H1 (cell line): ENCODE data around the gene SYNRG. TPM values are rescaled to one million over a fixed set of nuclear protein-coding genes. Genes with fewer than 3 reads are reported as not detected.

Experiments used
- CTCF ChIA-PET: fragments of 300-600 bp; sonication (Branson Sonifier 250); formaldehyde crosslinking; loops from one replicate; lab custom pipeline; 2021; ENCODE audit not compliant: partially characterized antibody; lab: Charles Lee
- POLR2A ChIA-PET: fragments of 300-600 bp; sonication (Branson Sonifier 250); formaldehyde crosslinking; loops from one replicate; lab custom pipeline; 2021; ENCODE audit warnings: inconsistent platforms; ENCODE audit not compliant: partially characterized antibody; lab: Charles Lee
- DNase-seq, 2 experiments: peaks; one replicate each; pipeline versions ENCODE4 v3.0.0 to v3.0.0-alpha.2; 2010 to 2022; ENCODE audit warnings: low spot score in 2 of 2, low read depth in 1 of 2, mixed read lengths in 1 of 2
- FAIRE-seq: peaks from 2 replicates; lab custom pipeline; 2011; peaks lifted over from hg19 to GRCh38; lab: Jason Lieb, UNC
- H2AFZ ChIP-seq: 2 replicates; pipeline ENCODE4 v1.8.1; 2012; ENCODE audit warnings: low read length, inconsistent platforms
- H2AK5ac ChIP-seq: 2 replicates; pipeline ENCODE4 v1.6.1; 2013; ENCODE audit warnings: low read depth, low read length
- H2BK120ac ChIP-seq: replicated peaks from 2 replicates; pipeline ENCODE3; 2013; ENCODE audit warnings: low read depth, low read length, inconsistent platforms
- H2BK12ac ChIP-seq: 2 replicates; pipeline ENCODE4 v1.6.1; 2013; ENCODE audit warnings: low read depth, low read length
- H2BK15ac ChIP-seq: 2 replicates; pipeline ENCODE4 v1.6.1; 2013; ENCODE audit warnings: low read length
- H2BK20ac ChIP-seq: 2 replicates; pipeline ENCODE4 v1.6.1; 2013; ENCODE audit warnings: low read length
- H2BK5ac ChIP-seq: 2 replicates; pipeline ENCODE4 v1.6.1; 2013; ENCODE audit warnings: low read depth, low read length
- H3K14ac ChIP-seq: 2 replicates; pipeline ENCODE4 v1.6.1; 2013; ENCODE audit warnings: inconsistent platforms; ENCODE audit not compliant: insufficient read length
- H3K18ac ChIP-seq: 2 replicates; pipeline ENCODE4 v1.6.1; 2013; ENCODE audit warnings: low read length; ENCODE audit errors: extremely low read depth
- H3K23ac ChIP-seq: 2 replicates; pipeline ENCODE4 v1.6.1; 2013; ENCODE audit warnings: inconsistent platforms; ENCODE audit not compliant: insufficient read length
- H3K23me2 ChIP-seq: 2 replicates; pipeline ENCODE4 v1.6.1; 2013; ENCODE audit warnings: low read depth, low read length
- H3K27ac ChIP-seq: 2 replicates; pipeline ENCODE4 v1.6.1; 2011; ENCODE audit warnings: low read depth, low read length, inconsistent platforms
- H3K27me3 ChIP-seq, 4 experiments: replicated peaks in 1 of 4; 1 replicate in 1 of 4; 2 replicates in 3 of 4; pipeline versions ENCODE4 v1.6.1 to v1.8.1; 2011 to 2013; ENCODE audit warnings: low read length in 3 of 4, mild to moderate bottlenecking in 3 of 4, inconsistent platforms in 2 of 4, mixed read lengths in 2 of 4, moderate library complexity in 1 of 4; ENCODE audit not compliant: control insufficient read depth in 3 of 4, insufficient read depth in 3 of 4; ENCODE audit errors: extremely low read depth in 1 of 4
- H3K36me3 ChIP-seq, 4 experiments: 2 replicates each; pipeline versions ENCODE4 v1.6.1 to v1.8.1; 2011 to 2013; ENCODE audit warnings: mild to moderate bottlenecking in 4 of 4, low read length in 3 of 4, moderate library complexity in 2 of 4, control low read depth in 1 of 4, inconsistent platforms in 1 of 4; ENCODE audit not compliant: insufficient read depth in 4 of 4, control insufficient read depth in 2 of 4
- H3K4ac ChIP-seq: replicated peaks from 2 replicates; pipeline ENCODE3; 2013; ENCODE audit warnings: low read length, low read depth, mixed read lengths, inconsistent platforms; ENCODE audit not compliant: insufficient read length
- H3K4me1 ChIP-seq, 4 experiments: replicated peaks in 1 of 4; 1 replicate in 1 of 4; 2 replicates in 3 of 4; pipeline versions ENCODE4 v1.6.1 to v1.8.1; 2011 to 2013; ENCODE audit warnings: low read length in 3 of 4, inconsistent platforms in 2 of 4, mixed read lengths in 1 of 4; ENCODE audit not compliant: insufficient read depth in 4 of 4, control insufficient read depth in 3 of 4
- H3K4me2 ChIP-seq, 2 experiments: 2 replicates each; pipeline versions ENCODE4 v1.6.1 to v1.8.1; 2011 to 2013; ENCODE audit warnings: low read depth in 2 of 2, low read length in 2 of 2, control low read depth in 1 of 2, inconsistent platforms in 1 of 2, mild to moderate bottlenecking in 1 of 2; ENCODE audit not compliant: insufficient read depth in 1 of 2
- H3K4me3 ChIP-seq, 4 experiments: fragments of 200-600, 300-600 bp in 1 of 4; sonication (generic), shearing (Covaris generic), sonication (Bioruptor Twin) in 1 of 4; 2 replicates each; pipeline versions ENCODE4 v1.5.1 to v1.8.1; 2011 to 2016; ENCODE audit warnings: low read length in 4 of 4, low read depth in 3 of 4, control low read depth in 2 of 4, inconsistent platforms in 2 of 4, mild to moderate bottlenecking in 2 of 4, mixed read lengths in 1 of 4, moderate library complexity in 1 of 4; ENCODE audit not compliant: insufficient read depth in 2 of 4; ENCODE audit errors: extremely low read depth in 1 of 4
- H3K56ac ChIP-seq: replicated peaks from 2 replicates; pipeline ENCODE3; 2013; ENCODE audit warnings: low read depth, mild to moderate bottlenecking, mixed read lengths, low read length, inconsistent platforms; ENCODE audit not compliant: insufficient read length
- H3K79me1 ChIP-seq: 2 replicates; pipeline ENCODE4 v1.6.1; 2013; ENCODE audit warnings: low read depth, low read length, control low read depth
- H3K79me2 ChIP-seq, 2 experiments: 2 replicates each; pipeline versions ENCODE4 v1.6.1 to v1.8.1; 2012 to 2013; ENCODE audit warnings: low read length in 2 of 2, mild to moderate bottlenecking in 2 of 2, inconsistent platforms in 1 of 2; ENCODE audit not compliant: insufficient read depth in 2 of 2, control insufficient read depth in 1 of 2
- H3K9ac ChIP-seq, 4 experiments: replicated peaks in 1 of 4; 1 replicate in 1 of 4; 2 replicates in 3 of 4; pipeline versions ENCODE4 v1.6.1 to v1.8.1; 2011 to 2013; ENCODE audit warnings: low read depth in 3 of 4, low read length in 3 of 4, control low read depth in 2 of 4, mild to moderate bottlenecking in 2 of 4, moderate library complexity in 2 of 4, inconsistent platforms in 1 of 4; ENCODE audit errors: extremely low read depth in 1 of 4
- H3K9me3 ChIP-seq, 2 experiments: 2 replicates each; pipeline versions ENCODE4 v1.6.1 to v1.8.1; 2012 to 2013; ENCODE audit warnings: mild to moderate bottlenecking in 2 of 2, moderate library complexity in 2 of 2, control low read depth in 1 of 2, inconsistent platforms in 1 of 2, low read depth in 1 of 2, low read length in 1 of 2, mixed read lengths in 1 of 2; ENCODE audit not compliant: insufficient read depth in 2 of 2
- H4K20me1 ChIP-seq, 2 experiments: replicated peaks in 1 of 2; 2 replicates each; pipeline versions ENCODE3 to v1.8.1; 2011 to 2013; ENCODE audit warnings: inconsistent platforms in 2 of 2, low read length in 2 of 2, mild to moderate bottlenecking in 1 of 2; ENCODE audit not compliant: insufficient read depth in 2 of 2, control insufficient read depth in 1 of 2
- H4K5ac ChIP-seq: 2 replicates; pipeline ENCODE4 v1.6.1; 2013; ENCODE audit warnings: low read length, low read depth, mixed read lengths, inconsistent platforms; ENCODE audit not compliant: insufficient read length
- H4K8ac ChIP-seq: 2 replicates; pipeline ENCODE4 v1.8.0; 2013; ENCODE audit warnings: mild to moderate bottlenecking, moderate library complexity, low read length, inconsistent platforms; ENCODE audit not compliant: insufficient read depth; ENCODE audit errors: extremely low read depth
- H4K91ac ChIP-seq: replicated peaks from 2 replicates; pipeline ENCODE3; 2013; ENCODE audit warnings: low read length, mixed read lengths, inconsistent platforms; ENCODE audit not compliant: insufficient read length
- CTCF ChIP-seq, 3 experiments: IDR thresholded peaks; 1 replicate in 2 of 3; 2 replicates in 1 of 3; pipeline versions ENCODE4 v1.5.1 to v1.6.1; 2011; ENCODE audit warnings: low read length in 3 of 3, mild to moderate bottlenecking in 3 of 3, inconsistent platforms in 2 of 3, low read depth in 1 of 3, moderate library complexity in 1 of 3; ENCODE audit not compliant: insufficient read depth in 1 of 3; ENCODE audit errors: control extremely low read depth in 1 of 3
- KDM5A ChIP-seq: fragments of 200-600 bp; IDR thresholded peaks from 2 replicates; pipeline ENCODE4 v1.7.1; 2012; ENCODE audit warnings: mild to moderate bottlenecking, low read length, inconsistent platforms, mixed read lengths
- RAD21 ChIP-seq, 2 experiments: IDR thresholded peaks in 1 of 2; conservative IDR thresholded peaks in 1 of 2; 2 replicates each; pipeline ENCODE4 v1.6.1; 2011; ENCODE audit warnings: low read depth in 2 of 2, low read length in 2 of 2, improper control_type of control experiment in 1 of 2, inconsistent platforms in 1 of 2, mild to moderate bottlenecking in 1 of 2, moderate library complexity in 1 of 2
- SAP30 ChIP-seq: fragments of 300-600 bp; sonication (generic); IDR thresholded peaks from 2 replicates; pipeline ENCODE4 v1.7.1; 2012; ENCODE audit warnings: low read length, moderate library complexity, mild to moderate bottlenecking, inconsistent platforms; ENCODE audit not compliant: insufficient read depth, insufficient replicate concordance
- SP2 ChIP-seq: IDR thresholded peaks from 2 replicates; pipeline ENCODE4 v1.6.1; 2012; ENCODE audit warnings: mild to moderate bottlenecking, low read length, inconsistent platforms
- TAF1 ChIP-seq: IDR thresholded peaks from 2 replicates; pipeline ENCODE4 v1.6.1; 2011; ENCODE audit warnings: mild to moderate bottlenecking, low read depth, low read length
- WGBS, 2 experiments: shearing (Covaris generic) in 1 of 2; methylation state at CpG; one replicate each; pipeline versions ENCODE4 v1.1.6 to v1.1.7; 2013 to 2015; ENCODE audit warnings: low lambda C conversion rate in 2 of 2, mixed read lengths in 2 of 2, inconsistent platforms in 1 of 2, low coverage in 1 of 2, missing lambda C conversion rate in 1 of 2; ENCODE audit not compliant: insufficient replicate concordance in 2 of 2, insufficient coverage in 1 of 2, insufficient read length in 1 of 2; ENCODE audit errors: extremely low coverage in 1 of 2, missing lambda C conversion rate in 1 of 2; 5-methylcytosine and 5-hydroxymethylcytosine counted together
- polyA plus RNA-seq, 7 experiments: library from polyadenylated mRNA; depleted of rRNA in 3 of 7; stranded (reverse) in 5 of 7; unstranded in 2 of 7; fragments of >200 nt in 5 of 7; fragments of 200-250 nt in 2 of 7; gene quantifications; 1 replicate in 5 of 7; 2 replicates in 1 of 7; 4 replicates in 1 of 7; pipeline versions ENCODE4 v1.2.1 to v1.2.3, GENCODE V29; 2011 to 2013; ENCODE audit warnings: missing spikeins in 2 of 7, mixed read lengths in 2 of 7
- total RNA-seq: library from RNA; stranded (reverse); fragmentation: NEBNext Ultra II Directional; extraction: Animal tissue kit (Norgen Biotek cat#: 25700); gene quantifications from 2 replicates; pipeline ENCODE4 v1.2.1, GENCODE V29; 2021

Gene SYNRG
- total and polyA plus RNA-seq, 2 of the 8 experiments (the other 6 are each of a cell fraction or from before 2014, with no cell fraction given): 7.7 to 31.7 TPM

GRCh38 chr17:37527249-37527851 lies 81.9 kb downstream of the SYNRG start:
- Histone ChIP-seq H2BK20ac (no peak overlapping the region), H3K14ac (no peak overlapping the region), H4K20me1 (no peaks in the 10 kb centered on the region), H4K5ac (no peak overlapping the region), H3K9me3 (no peaks in the 10 kb centered on the region), H3K23ac (no peak overlapping the region), H3K79me1 (no peaks in the 10 kb centered on the region; the same call in 1 of the 2 replicates), H3K18ac (no peak overlapping the region), H4K91ac (no peak overlapping the region), H3K27me3 (no peaks in the 10 kb centered on the region), H3K36me3 (peaks cover 0 to 6% (median 1%) of the 10 kb centered on the region in 4 experiments; a peak in 5 of 8 replicates), H3K9ac (no peak overlapping the region), H4K8ac (no peak overlapping the region), H3K23me2 (no peaks in the 10 kb centered on the region), H2AK5ac (no peak overlapping the region), H2BK12ac (no peak overlapping the region), H3K79me2 (no peaks in the 10 kb centered on the region), H3K4me3 (no peak overlapping the region), H3K4ac (no peak overlapping the region), H2BK120ac (no peak overlapping the region), H2AFZ (no peak overlapping the region), H3K4me1 (no peaks in the 10 kb centered on the region), H2BK5ac (no peak overlapping the region), H3K27ac (no peak overlapping the region), H3K56ac (no peak overlapping the region), H3K4me2 (no peak overlapping the region), H2BK15ac (no peak overlapping the region)
- ChIA-PET CTCF (interaction anchor here (0.6 to 6.6 kb wide), 24 partner anchors 8 to 243 kb away, joined by 3 to 71 read pairs (median 4); no protein-coding TSS in a partner anchor), POLR2A (no interaction called here)
- FAIRE-seq: no peak
- WGBS, 2 experiments: 70% methylated on average over 5 of the region's 5 CpGs; no CpG with 5 or more reads in 1 of the 2 experiments
- TF ChIP-seq KDM5A (no peak), TAF1 (no peak), SP2 (no peak), CTCF (IDR thresholded peaks at IDR 0.05; ENCODE audit: control extremely low read depth in 1 of 3, insufficient read depth in 1 of 3, low read depth in 1 of 3, low read length in 3 of 3) (peak in 2 of 3 experiments; percentile 79 to 83; a peak in 3 of 4 replicates), RAD21 (IDR thresholded peaks at IDR 0.05 in 1 of 2, conservative IDR thresholded peaks at IDR 0.05 in 1 of 2; ENCODE audit: low read depth in 2 of 2, low read length in 2 of 2) (peak; percentile 86 to 88), SAP30 (no peak)
- peak in 1 of 2 experiments; percentile 40 for DNase-seq
